Fibroblast of villous mesenchyme (primary cell): ENCODE data around the gene TPCN2. TPM values are rescaled to one million over a fixed set of nuclear protein-coding genes. Genes with fewer than 3 reads are reported as not detected.

Experiments used
- DNase-seq: peaks from one replicate; pipeline ENCODE4 v3.0.0-alpha.2; 2010; ENCODE audit warnings: low read depth
- H3K4me3 ChIP-seq: 2 replicates; pipeline ENCODE4 v1.5.1; 2011; ENCODE audit warnings: low read depth, mild to moderate bottlenecking, low read length
- total RNA-seq: library from RNA; depleted of rRNA; stranded (reverse); fragments of >200 nt; gene quantifications from 2 replicates; pipeline ENCODE4 v1.2.3, GENCODE V29; 2012
- TF ChIP-seq, protein P1 (sequence below): IDR thresholded peaks from 2 replicates; pipeline ENCODE4 v1.5.1; 2012; ENCODE audit warnings: low read depth, mild to moderate bottlenecking, low read length; ENCODE audit not compliant: insufficient read depth

TPCN2 gene
- total RNA-seq, 1 donor: 10.4 TPM

DNA sequence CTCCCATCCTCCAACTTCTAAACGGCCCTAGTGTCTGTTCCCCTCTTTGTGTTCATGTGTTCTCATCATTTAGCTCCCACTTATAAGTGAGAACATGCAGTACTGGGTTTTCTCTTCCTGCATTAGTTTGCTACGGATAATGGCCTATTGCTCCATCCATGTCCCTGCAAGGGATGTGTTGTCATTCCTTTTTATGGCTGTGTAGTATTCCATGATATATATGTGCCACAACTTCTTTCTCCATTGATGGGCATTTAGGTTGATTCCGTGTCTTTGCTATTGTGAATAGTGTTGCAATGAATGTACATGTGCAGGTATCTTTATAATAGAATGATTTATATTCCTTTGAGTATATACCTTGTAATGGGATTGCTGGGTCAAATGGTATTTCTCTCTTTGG lies 101.4 kb downstream of the TPCN2 start:
- H3K4me3 ChIP-seq: no peak overlapping the region

DNA sequence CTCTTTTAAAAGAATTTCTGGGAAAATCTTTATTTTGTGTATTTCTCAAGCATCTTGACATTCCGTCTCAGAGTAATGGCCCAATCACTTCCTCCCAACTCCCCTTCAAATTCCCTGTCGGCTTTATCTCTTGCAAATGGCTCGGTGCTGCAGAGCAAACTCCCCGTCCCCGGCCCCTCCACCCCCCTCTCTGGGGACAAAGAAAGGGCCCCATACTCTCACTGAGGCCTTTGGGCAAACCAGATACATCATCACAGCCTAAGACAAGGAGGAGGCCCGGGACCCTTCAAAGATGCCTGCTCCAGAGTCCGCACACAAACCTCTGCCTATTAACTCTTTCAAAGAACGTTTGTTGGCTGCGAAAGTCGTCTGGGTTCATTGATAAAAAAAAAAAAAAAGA lies 103.1 kb downstream of the TPCN2 start:
- H3K4me3 ChIP-seq: no peak overlapping the region
- no peak for DNase-seq
- TF ChIP-seq, protein P1, sequence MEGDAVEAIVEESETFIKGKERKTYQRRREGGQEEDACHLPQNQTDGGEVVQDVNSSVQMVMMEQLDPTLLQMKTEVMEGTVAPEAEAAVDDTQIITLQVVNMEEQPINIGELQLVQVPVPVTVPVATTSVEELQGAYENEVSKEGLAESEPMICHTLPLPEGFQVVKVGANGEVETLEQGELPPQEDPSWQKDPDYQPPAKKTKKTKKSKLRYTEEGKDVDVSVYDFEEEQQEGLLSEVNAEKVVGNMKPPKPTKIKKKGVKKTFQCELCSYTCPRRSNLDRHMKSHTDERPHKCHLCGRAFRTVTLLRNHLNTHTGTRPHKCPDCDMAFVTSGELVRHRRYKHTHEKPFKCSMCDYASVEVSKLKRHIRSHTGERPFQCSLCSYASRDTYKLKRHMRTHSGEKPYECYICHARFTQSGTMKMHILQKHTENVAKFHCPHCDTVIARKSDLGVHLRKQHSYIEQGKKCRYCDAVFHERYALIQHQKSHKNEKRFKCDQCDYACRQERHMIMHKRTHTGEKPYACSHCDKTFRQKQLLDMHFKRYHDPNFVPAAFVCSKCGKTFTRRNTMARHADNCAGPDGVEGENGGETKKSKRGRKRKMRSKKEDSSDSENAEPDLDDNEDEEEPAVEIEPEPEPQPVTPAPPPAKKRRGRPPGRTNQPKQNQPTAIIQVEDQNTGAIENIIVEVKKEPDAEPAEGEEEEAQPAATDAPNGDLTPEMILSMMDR: no peak

More for the DNA sequence above, 101.4 kb downstream of the TPCN2 start:
- TF ChIP-seq, protein P1: no peak
- DNase-seq: no peak

DNA sequence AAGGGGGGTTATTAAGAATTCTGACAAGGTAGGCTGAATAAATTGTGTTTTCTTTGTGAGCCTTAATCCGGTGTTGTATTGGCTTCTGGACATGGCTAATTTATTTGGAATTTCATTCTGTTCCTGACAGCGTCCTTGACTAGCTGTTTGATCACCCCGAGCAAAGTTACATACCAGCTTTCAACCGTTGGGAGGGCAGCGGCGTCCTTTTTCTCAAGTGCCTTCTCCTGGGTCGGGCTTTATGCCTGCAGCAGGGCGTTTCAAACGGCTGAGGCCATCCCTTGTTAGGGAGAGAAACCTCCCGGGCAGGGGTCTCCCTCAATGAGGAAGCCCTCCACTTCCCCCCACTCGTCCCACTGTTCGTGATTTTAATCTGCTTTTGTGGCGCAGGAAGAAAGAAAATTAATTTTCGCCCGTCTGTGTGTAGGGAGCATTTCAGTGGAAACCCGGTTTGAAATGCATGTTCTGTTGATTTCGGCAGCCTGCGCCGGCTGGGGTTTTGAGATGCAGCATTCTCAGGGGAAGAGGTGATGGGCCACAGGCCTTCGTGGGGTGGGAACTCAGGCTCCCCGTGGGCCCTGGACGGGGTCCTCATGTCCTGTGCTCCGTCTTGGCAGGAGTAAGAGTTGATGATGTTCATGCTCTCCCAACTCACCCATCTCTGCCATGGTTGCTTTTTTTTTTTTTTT lies 104.1 kb downstream of the TPCN2 start:
- no peak overlapping the region for H3K4me3 ChIP-seq
- TF ChIP-seq, protein P1: no peak
- DNase-seq: no peak

DNA sequence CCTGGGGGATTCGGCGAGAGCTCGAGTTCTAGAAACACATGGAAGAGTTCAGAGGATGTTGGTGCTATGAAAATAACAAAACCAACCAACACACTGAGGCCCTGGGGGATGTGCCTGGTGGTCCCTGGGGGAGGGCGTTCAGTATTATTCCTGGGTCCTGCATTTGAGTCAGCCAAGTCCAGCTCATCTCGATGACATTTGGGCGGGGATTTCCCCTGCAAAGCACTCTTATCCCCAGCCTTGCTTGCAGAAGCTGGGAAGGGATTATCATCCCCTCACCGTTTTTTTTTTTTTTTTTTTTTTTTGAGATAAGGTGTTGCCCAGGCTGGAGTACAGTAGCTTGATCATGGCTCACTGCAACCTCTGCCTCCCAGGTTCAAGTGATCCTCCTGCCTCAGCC lies 104.9 kb downstream of the TPCN2 start:
- no peak for DNase-seq
- TF ChIP-seq, protein P1: no peak

DNA sequence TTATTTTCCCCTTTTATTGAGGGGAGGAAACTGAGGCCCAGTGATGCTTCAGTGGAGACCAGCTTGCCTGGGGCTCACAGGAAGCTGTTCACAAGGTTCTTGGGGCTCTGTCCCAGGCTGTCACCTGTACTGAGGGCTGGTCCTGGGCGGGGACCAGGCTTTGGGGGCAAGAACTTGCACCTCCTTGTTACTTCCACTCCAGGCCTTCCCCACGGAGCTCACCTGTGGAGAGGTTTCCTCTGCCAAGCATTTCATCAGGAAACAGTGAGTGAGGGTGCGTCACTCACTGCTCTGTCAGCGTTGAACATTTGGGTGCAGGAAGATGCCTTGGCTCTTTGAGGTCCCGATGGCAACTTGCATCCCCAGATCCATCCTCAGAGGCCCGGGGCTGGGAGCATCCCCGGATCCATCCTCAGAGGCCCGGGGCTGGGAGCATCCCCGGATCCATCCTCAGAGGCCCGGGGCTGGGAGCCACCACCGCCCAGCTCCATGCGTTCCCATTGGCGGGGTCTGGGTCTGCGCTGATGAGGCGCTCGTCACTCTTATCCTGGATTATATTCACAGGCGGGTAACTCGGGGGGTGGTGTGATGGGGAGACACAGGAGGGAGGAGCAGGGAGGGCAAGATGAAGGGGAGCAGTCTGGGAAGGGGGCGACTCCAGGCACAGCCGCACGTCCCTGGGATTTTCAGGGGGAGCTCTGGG lies 105.6 kb downstream of the TPCN2 start:
- no peak overlapping the region for H3K4me3 ChIP-seq
- TF ChIP-seq, protein P1: no peak

More for the DNA sequence above, 104.9 kb downstream of the TPCN2 start:
- H3K4me3 ChIP-seq: no peak overlapping the region

DNA sequence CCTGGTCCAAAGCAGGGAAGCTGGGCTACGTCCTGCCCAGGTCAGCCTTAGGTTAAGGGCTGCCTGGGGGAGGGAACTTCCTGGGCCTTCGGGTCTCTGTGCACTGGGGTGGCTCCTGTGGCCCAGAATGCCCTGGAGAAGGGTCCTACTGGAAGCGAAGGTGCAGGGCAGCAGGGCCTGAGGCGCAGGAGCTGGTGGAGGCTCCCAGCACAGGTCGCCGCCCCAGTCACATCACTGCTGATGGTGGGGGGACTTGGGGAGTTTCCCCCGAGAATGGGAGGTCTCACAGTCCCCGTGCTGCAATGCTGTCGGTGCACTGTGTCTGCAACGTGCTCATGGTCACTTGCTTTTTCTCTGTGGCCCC lies 106.2 kb downstream of the TPCN2 start:
- TF ChIP-seq, protein P1: no peak
- DNase-seq: no peak
- no peak overlapping the region for H3K4me3 ChIP-seq

More for the DNA sequence above, 105.6 kb downstream of the TPCN2 start:
- no peak for DNase-seq
